ENCODE data around the gene ACKR3. TPM values are rescaled to one million over a fixed set of nuclear protein-coding genes. Genes with fewer than 3 reads are reported as not detected.

ACKR3 gene
- total RNA-seq, 1 donor from 2014 or later, result 39.3 TPM

DNA sequence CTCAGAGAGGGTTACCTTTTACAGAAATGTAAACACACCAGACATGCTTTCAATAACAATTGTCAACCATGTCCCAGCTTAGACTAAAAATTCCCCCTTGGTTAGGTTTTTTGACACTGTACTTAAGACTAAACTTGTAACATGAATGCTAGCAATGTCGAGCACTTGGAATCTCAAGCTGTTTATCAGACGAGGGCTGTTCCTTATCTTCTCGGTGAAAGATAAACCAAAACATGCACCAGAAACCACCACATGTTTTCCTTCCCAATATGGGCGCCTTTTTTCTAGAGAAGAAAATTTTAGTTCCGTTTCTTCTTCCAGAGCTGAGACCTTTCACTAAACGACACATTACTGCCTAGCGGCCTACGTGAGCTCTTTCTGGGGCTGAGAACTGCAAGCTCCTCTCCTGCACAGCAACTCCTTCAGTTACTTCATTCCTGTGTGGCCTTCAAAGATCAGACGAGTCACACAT, 42.4 kb upstream of the ACKR3 start:
- no peak overlapping the region for H3K4me3 ChIP-seq
- H3K36me3 ChIP-seq, result no peaks in the 10 kb centered on the region
- TF ChIP-seq, protein P1, sequence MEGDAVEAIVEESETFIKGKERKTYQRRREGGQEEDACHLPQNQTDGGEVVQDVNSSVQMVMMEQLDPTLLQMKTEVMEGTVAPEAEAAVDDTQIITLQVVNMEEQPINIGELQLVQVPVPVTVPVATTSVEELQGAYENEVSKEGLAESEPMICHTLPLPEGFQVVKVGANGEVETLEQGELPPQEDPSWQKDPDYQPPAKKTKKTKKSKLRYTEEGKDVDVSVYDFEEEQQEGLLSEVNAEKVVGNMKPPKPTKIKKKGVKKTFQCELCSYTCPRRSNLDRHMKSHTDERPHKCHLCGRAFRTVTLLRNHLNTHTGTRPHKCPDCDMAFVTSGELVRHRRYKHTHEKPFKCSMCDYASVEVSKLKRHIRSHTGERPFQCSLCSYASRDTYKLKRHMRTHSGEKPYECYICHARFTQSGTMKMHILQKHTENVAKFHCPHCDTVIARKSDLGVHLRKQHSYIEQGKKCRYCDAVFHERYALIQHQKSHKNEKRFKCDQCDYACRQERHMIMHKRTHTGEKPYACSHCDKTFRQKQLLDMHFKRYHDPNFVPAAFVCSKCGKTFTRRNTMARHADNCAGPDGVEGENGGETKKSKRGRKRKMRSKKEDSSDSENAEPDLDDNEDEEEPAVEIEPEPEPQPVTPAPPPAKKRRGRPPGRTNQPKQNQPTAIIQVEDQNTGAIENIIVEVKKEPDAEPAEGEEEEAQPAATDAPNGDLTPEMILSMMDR (IDR thresholded peaks at IDR 0.05; ENCODE audit: borderline replicate concordance), result no peak
- no peaks in the 10 kb centered on the region for H3K9me3 ChIP-seq (replicated peaks)
- peaks cover 4% of the 10 kb centered on the region for H3K4me1 ChIP-seq
- H3K27ac ChIP-seq (replicated peaks), result no peak overlapping the region
- intact Hi-C loops (cut with micrococcal nuclease), result no loop called here
- DNase-seq, result no peak
- H3K27me3 ChIP-seq (ENCODE audit: low read depth), result no peaks in the 10 kb centered on the region

DNA sequence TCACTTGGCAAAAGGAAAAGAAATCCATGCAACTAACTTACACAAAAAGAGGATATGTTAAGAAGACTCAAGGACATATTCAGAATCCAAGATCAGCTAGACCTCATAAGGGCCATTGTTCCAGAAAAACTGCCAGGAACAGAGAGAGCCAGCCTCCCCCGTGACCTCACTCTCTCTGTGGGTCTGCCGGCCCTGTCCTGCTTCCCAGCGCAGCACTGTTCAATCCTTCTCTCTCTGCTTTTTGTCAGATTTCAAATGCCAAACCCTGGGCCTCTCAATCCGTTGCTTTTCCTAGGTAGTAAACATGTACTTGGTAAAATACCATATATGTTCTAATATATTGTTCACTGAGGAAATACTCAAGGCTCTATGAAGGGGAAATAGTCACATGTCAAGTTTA, 40.0 kb upstream of the ACKR3 start:
- intact Hi-C loops (cut with micrococcal nuclease), result no loop called here
- TF ChIP-seq, protein P1 (IDR thresholded peaks at IDR 0.05; ENCODE audit: borderline replicate concordance), result no peak

DNA sequence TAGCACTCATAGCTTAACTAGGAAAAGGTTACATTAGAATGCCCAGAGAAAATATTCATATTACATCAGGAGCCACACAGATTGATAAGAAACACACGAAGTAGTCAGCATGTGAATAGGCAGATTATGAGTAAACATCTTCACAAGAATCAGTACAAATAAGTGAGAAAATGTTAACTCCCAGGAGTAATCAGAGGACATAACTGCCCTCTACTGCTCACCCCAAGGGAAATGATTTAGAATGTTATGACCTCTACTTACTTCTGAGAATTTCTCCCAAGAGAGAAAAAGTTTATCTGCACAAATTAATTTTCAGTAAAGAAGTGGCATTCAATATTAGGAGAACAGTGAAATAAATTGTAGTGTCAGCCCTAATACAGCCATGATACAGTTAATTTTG, 39.1 kb upstream of the ACKR3 start:
- Histone ChIP-seq H3K27ac (replicated peaks) (no peak overlapping the region), H3K9me3 (replicated peaks) (no peaks in the 10 kb centered on the region), H3K27me3 (ENCODE audit: low read depth) (no peaks in the 10 kb centered on the region), H3K4me1 (no peaks in the 10 kb centered on the region), H3K36me3 (no peaks in the 10 kb centered on the region), H3K4me3 (no peak overlapping the region)
- intact Hi-C loops (cut with micrococcal nuclease), result no loop called here
- TF ChIP-seq, protein P1 (IDR thresholded peaks at IDR 0.05; ENCODE audit: borderline replicate concordance), result no peak
- no peak for DNase-seq

More for the DNA sequence above, 40.0 kb upstream of the ACKR3 start:
- Histone ChIP-seq H3K36me3 (no peaks in the 10 kb centered on the region), H3K9me3 (replicated peaks) (no peaks in the 10 kb centered on the region), H3K4me3 (no peak overlapping the region), H3K27ac (replicated peaks) (no peak overlapping the region), H3K4me1 (peaks cover 2% of the 10 kb centered on the region), H3K27me3 (ENCODE audit: low read depth) (no peaks in the 10 kb centered on the region)
- no peak for DNase-seq

DNA sequence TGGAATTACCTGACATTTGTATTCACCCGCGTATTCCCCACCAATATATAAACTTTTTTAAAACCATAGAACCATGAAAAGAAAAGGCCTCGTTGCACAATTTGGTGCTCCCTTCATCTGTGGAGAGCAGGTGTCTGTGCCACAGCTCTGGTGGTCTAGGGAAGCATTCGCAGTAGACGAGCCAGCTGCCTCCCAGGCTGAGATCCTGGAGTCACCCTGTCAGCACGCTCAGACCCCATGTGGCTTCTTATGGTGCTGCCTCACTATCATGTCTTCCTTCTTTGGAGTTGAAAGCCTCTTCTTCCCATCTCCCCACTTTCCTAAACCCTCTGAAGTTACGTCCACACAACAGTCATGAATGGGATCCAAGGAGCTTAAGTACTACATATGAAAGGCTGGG, 38.4 kb upstream of the ACKR3 start:
- H3K4me3 ChIP-seq, result no peak overlapping the region
- H3K27ac ChIP-seq (replicated peaks), result no peak overlapping the region
- TF ChIP-seq, protein P1 (IDR thresholded peaks at IDR 0.05; ENCODE audit: borderline replicate concordance), result no peak
- intact Hi-C loops (cut with micrococcal nuclease), result no loop called here
- no peaks in the 10 kb centered on the region for H3K27me3 ChIP-seq (ENCODE audit: low read depth)
- no peak for DNase-seq
- no peaks in the 10 kb centered on the region for H3K9me3 ChIP-seq (replicated peaks)
- H3K36me3 ChIP-seq, result no peaks in the 10 kb centered on the region
- H3K4me1 ChIP-seq, result no peaks in the 10 kb centered on the region

DNA sequence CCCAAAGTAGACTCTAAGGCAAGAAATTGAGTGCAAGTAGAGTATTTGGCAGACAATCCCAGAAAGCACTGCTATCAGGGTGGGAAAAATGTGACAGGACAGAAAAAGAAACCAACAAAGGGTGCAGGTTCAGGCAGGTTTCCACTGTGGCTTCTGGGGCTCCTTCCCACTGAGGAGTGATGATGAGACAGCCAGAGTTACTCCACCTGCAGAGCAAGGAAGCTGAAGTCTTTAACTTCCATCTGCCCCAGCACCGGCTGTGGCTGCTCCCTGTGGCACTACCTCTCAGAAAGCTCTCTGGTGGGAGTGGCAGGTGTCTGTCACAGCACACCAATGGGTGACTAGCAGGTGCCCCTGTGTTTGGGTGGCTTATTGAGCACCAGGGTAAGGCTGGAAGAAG, 37.6 kb upstream of the ACKR3 start:
- TF ChIP-seq, protein P1 (IDR thresholded peaks at IDR 0.05; ENCODE audit: borderline replicate concordance), result no peak
- intact Hi-C loops (cut with micrococcal nuclease), result no loop called here
- H3K27ac ChIP-seq (replicated peaks), result no peak overlapping the region
- H3K4me1 ChIP-seq, result no peaks in the 10 kb centered on the region
- H3K36me3 ChIP-seq, result no peaks in the 10 kb centered on the region
- H3K9me3 ChIP-seq (replicated peaks), result no peaks in the 10 kb centered on the region
- H3K4me3 ChIP-seq, result no peak overlapping the region
- H3K27me3 ChIP-seq (ENCODE audit: low read depth), result no peaks in the 10 kb centered on the region
- DNase-seq, result no peak

DNA sequence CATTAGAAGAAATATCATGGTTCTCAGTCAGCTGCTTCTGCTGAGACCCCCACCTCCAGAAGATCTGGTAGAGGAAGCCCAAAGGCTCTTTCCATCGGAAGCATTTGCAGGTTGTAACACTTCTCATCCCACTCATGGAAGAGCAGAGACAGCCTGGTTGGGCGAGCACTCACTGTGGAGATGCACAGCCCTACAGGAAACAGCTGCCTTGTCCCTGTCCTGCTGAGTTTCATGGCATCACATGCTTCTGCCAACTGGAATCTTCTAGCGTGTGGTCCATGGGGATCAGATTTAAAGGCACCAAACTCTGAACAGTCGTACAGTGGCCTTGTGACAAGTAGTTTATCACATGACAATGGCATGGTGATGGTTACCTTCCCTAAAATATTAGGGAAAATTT, 36.3 kb upstream of the ACKR3 start:
- DNase-seq, result no peak
- TF ChIP-seq, protein P1 (IDR thresholded peaks at IDR 0.05; ENCODE audit: borderline replicate concordance), result no peak
- no peak overlapping the region for H3K4me3 ChIP-seq
- no peaks in the 10 kb centered on the region for H3K9me3 ChIP-seq (replicated peaks)
- no peaks in the 10 kb centered on the region for H3K27me3 ChIP-seq (ENCODE audit: low read depth)
- no peaks in the 10 kb centered on the region for H3K36me3 ChIP-seq
- H3K4me1 ChIP-seq, result no peaks in the 10 kb centered on the region
- no peak overlapping the region for H3K27ac ChIP-seq (replicated peaks)
- intact Hi-C loops (cut with micrococcal nuclease), result no loop called here

Measured in left ventricle myocardium inferior (tissue), 1 donor.